GM12873 (cell line): Measurements from ENCODE around the gene GMDS.

Experiments
- TF ChIP-seq, protein P1 (sequence below): IDR thresholded peaks from 2 replicates; pipeline ENCODE4 v1.5.1; 2012; ENCODE audit warnings: low read depth, mild to moderate bottlenecking, moderate library complexity, low read length, control low read depth; ENCODE audit not compliant: insufficient read depth; ENCODE audit errors: missing control alignments

The GMDS gene

DNA sequence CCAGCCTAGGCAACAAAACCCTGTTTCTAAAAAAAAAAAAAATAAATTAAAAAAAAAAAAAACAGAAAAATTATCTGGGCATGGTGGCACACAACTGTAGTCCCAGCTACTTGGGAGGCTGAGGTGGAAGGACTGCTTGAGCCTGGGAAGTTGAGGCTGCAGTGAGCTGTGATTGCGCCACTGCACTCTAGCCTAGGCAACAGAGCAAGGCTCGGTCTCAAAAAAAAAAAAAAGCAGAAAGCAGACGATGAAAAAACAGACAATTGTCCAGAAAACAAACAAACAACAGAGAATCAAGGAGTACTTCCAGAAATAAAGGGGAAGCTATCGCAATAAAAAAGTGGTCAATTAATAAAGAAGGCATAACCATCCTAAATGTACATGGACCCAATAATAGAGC lies 229.4 kb downstream of the GMDS start:
- TF ChIP-seq, protein P1, sequence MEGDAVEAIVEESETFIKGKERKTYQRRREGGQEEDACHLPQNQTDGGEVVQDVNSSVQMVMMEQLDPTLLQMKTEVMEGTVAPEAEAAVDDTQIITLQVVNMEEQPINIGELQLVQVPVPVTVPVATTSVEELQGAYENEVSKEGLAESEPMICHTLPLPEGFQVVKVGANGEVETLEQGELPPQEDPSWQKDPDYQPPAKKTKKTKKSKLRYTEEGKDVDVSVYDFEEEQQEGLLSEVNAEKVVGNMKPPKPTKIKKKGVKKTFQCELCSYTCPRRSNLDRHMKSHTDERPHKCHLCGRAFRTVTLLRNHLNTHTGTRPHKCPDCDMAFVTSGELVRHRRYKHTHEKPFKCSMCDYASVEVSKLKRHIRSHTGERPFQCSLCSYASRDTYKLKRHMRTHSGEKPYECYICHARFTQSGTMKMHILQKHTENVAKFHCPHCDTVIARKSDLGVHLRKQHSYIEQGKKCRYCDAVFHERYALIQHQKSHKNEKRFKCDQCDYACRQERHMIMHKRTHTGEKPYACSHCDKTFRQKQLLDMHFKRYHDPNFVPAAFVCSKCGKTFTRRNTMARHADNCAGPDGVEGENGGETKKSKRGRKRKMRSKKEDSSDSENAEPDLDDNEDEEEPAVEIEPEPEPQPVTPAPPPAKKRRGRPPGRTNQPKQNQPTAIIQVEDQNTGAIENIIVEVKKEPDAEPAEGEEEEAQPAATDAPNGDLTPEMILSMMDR: no peak

GRCh38 chr6:2008383-2008976 lies 236.9 kb downstream of the GMDS start:
- TF ChIP-seq, protein P1: no peak

GRCh38 chr6:2007165-2007564 lies 238.2 kb downstream of the GMDS start:
- TF ChIP-seq, protein P1: no peak

- TF ChIP-seq, protein P1: no peak
Measured at GRCh38 chr6:2004888-2005287, 240.5 kb downstream of the GMDS start.

GRCh38 chr6:2000962-2001361 lies 244.4 kb downstream of the GMDS start:
- TF ChIP-seq, protein P1: no peak

DNA sequence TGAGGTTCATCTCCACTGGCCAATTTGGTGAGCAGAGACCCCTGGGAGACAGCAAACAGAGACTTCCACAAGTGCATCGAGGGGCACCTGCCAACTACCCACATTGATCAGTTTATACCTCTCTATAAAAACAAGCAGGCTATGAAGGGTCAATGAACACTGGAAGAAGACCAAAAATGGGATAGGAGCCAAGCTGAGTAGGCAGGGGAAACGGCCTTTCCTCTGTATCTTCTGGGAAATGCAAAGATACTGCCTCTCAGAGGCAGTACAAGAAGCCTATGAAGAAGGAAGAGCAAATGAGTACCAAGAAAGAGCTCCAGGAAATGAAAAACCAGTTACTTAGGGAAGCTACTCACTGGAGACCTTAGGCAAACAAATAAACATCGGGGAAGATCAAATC lies 247.7 kb downstream of the GMDS start:
- TF ChIP-seq, protein P1: no peak

GRCh38 chr6:1995636-1996035 lies 249.8 kb downstream of the GMDS start:
- TF ChIP-seq, protein P1: no peak

GRCh38 chr6:1993042-1993441 lies 252.4 kb downstream of the GMDS start:
- TF ChIP-seq, protein P1: no peak
